Measurements from ENCODE around the gene PTPN3. TPM values are rescaled to one million over a fixed set of nuclear protein-coding genes. Genes with fewer than 3 reads are reported as not detected.

The PTPN3 gene
- total RNA-seq, 4 donors from 2014 or later: 31.6 to 64.0 (median 38.7) TPM

DNA sequence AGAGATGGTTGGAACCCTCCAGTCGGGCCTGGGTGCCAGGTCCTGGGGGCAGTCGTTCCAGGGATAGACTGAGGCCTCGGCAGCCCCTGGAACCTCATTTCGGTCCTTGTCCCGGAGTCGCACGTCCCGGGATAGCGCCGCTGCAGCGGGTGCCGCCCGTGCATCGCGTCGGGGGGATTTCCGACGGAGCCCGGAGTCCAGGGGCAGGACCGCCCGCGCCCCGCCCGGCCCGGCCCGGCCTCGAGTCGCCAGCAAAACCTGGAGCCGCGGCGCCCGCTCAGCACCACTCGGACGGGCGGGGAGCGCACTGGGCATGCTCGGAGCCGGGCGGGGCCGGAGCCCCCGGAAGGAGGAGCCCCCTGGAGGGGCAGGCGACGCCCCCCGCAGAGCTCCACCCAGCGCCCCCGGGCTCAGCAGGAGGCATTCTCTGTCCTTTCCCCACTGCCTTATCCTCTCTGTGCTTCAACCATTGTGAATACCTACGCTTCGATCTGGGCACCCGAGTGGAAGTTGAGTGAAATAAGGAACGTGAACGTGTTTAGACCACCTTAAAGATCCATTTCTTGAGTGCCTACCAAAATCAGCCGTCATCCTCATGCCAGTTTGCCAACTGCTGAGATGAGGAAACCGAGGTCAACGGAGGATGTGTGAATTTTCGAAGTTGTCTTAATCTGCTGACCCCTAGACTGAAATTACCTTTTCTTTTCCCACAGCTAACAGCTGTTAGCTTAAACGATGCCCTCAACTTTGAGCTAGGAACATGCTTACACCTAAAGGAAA is 1.7 kb upstream of the PTPN3 start:
- Histone ChIP-seq H3K9me3 (no peaks in the 10 kb centered on the region), H3K36me3 (no peaks in the 10 kb centered on the region), H3K4me3 (peak overlapping the region; percentile 47), H3K4me1 (peaks cover 35% of the 10 kb centered on the region), H3K27me3 (peaks cover 8% of the 10 kb centered on the region), H3K27ac (peak overlapping the region; percentile 49)
- peak in 1 of 2 donors; percentile 75 for DNase-seq (ENCODE audit: low spot score in 2 of 2)
- TF ChIP-seq POLR2AphosphoS5 (IDR thresholded peaks at IDR 0.05): no peak
- no peak for TF ChIP-seq EP300 (IDR thresholded peaks at IDR 0.05)
- TF ChIP-seq, protein P1, sequence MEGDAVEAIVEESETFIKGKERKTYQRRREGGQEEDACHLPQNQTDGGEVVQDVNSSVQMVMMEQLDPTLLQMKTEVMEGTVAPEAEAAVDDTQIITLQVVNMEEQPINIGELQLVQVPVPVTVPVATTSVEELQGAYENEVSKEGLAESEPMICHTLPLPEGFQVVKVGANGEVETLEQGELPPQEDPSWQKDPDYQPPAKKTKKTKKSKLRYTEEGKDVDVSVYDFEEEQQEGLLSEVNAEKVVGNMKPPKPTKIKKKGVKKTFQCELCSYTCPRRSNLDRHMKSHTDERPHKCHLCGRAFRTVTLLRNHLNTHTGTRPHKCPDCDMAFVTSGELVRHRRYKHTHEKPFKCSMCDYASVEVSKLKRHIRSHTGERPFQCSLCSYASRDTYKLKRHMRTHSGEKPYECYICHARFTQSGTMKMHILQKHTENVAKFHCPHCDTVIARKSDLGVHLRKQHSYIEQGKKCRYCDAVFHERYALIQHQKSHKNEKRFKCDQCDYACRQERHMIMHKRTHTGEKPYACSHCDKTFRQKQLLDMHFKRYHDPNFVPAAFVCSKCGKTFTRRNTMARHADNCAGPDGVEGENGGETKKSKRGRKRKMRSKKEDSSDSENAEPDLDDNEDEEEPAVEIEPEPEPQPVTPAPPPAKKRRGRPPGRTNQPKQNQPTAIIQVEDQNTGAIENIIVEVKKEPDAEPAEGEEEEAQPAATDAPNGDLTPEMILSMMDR (IDR thresholded peaks at IDR 0.05): no peak
- no peak for TF ChIP-seq POLR2A (IDR thresholded peaks at IDR 0.05)
- WGBS: 3% methylated on average over 41 of the region's 56 CpGs

DNA sequence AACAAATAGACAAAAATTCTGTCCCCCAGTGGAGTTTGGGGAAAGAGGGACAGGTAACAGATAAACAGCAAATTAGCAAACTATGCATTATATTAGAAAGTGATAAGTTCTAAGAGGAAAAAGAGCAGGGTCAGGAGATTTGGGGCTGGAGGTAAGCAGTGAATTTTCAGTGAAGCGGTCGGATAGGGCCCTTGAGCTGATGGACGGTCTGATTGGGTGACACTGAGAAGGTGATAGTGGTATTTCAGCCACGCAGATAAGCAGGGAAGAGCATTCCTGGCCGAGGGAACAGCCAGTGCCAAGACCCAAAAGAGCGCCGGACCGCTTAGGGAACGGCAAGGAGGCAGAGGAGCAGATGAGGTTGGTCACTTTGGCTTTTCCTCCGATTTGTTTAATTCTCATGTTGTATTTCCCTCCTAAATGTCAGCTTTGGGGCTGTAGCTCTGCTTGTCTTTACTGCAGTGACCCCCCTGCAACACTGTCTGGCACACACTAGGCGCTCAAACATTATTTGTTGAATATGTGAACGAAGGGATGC is 1.1 kb upstream of the PTPN3 start:
- Histone ChIP-seq H3K4me1 (peaks cover 35% of the 10 kb centered on the region), H3K36me3 (no peaks in the 10 kb centered on the region), H3K27me3 (peaks cover 8% of the 10 kb centered on the region), H3K9me3 (no peaks in the 10 kb centered on the region), H3K4me3 (peak overlapping the region; percentile 47), H3K27ac (peak overlapping the region; percentile 49)
- 29% methylated on average over 12 of the region's 12 CpGs for WGBS
- no peak for DNase-seq (ENCODE audit: low spot score in 2 of 2)
- no peak for TF ChIP-seq POLR2AphosphoS5 (IDR thresholded peaks at IDR 0.05)
- TF ChIP-seq EP300 (IDR thresholded peaks at IDR 0.05): no peak
- no peak for TF ChIP-seq POLR2A (IDR thresholded peaks at IDR 0.05)
- TF ChIP-seq, protein P1 (IDR thresholded peaks at IDR 0.05): no peak

DNA sequence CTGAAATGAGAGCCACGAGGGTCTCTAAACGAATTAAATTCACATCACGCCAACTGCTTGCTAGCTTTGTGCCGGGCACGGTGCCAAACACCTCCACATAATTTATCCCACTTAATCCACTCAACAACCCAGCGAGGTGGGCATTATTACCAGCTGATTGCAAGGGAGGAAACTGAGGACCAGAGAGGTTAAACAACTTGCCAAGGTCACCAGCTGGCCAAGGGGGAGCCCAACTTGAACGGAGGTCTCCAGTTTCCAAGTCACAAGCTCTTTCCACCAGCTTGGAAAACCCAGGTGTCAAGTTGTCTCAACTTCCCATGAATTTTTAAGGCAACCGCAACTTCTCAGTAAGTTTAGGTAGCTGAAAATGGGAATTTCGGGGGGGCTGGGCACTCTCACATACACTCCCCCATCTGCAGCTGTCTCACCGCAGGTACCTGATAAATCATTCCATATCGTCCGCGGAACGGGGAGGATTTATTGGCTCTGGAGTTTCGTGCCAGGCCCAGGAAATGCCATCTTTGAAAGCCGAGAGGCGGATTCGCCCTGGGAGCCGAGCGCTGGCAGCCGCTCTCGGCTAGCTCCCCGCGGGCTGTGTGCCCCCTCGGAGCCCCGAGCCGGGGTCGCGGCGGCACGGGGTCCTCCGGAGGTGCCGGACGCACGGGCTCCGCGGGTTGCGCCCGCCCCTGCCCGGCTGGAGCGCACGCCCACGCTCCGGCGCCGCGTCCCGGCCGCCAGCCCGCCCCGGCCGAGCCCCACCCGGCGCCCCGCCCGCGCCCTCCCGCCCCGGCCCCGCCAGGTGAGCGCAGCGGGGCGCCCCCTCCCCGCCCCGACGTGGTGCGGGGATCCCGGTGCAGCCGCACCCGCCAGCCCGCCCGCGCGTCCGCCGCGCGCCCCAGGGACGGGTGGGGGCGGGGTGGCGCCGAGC is 617 bp downstream of the PTPN3 start:
- Histone ChIP-seq H3K9me3 (no peaks in the 10 kb centered on the region), H3K27ac (peak overlapping the region; percentile 65), H3K4me1 (peaks cover 35% of the 10 kb centered on the region), H3K36me3 (no peaks in the 10 kb centered on the region), H3K4me3 (peak overlapping the region; percentile 56), H3K27me3 (peaks cover 8% of the 10 kb centered on the region)
- TF ChIP-seq, protein P1 (IDR thresholded peaks at IDR 0.05): no peak
- TF ChIP-seq POLR2AphosphoS5 (IDR thresholded peaks at IDR 0.05) (no peak), EP300 (IDR thresholded peaks at IDR 0.05) (no peak), POLR2A (IDR thresholded peaks at IDR 0.05) (no peak)
- no peak for DNase-seq (ENCODE audit: low spot score in 2 of 2)
- 21% methylated on average over 10 of the region's 82 CpGs for WGBS

GRCh38 chr9:109496841-109497225 is 1.3 kb downstream of the PTPN3 start:
- H3K36me3 ChIP-seq: no peaks in the 10 kb centered on the region
- peaks cover 35% of the 10 kb centered on the region for H3K4me1 ChIP-seq
- peaks cover 8% of the 10 kb centered on the region for H3K27me3 ChIP-seq
- peak overlapping the region; percentile 56 for H3K4me3 ChIP-seq
- no peak for DNase-seq (ENCODE audit: low spot score in 2 of 2)
- TF ChIP-seq POLR2AphosphoS5 (IDR thresholded peaks at IDR 0.05) (no peak), POLR2A (IDR thresholded peaks at IDR 0.05) (no peak), EP300 (IDR thresholded peaks at IDR 0.05) (no peak)
- TF ChIP-seq, protein P1 (IDR thresholded peaks at IDR 0.05): no peak
- peak overlapping the region; percentile 65 for H3K27ac ChIP-seq
- 58% methylated on average over 4 of the region's 4 CpGs for WGBS
- no peaks in the 10 kb centered on the region for H3K9me3 ChIP-seq
